ENCODE measurements around the gene CENPV. TPM values are rescaled to one million over a fixed set of nuclear protein-coding genes. Genes with fewer than 3 reads are reported as not detected.
"Not testable (repeated sequence)": the region's sequence is repeated elsewhere in the genome, so short reads cannot be mapped to it uniquely, and the experiment has no call there.

CENPV gene
- total RNA-seq, 1 donor from 2014 or later = 13.2 TPM

DNA sequence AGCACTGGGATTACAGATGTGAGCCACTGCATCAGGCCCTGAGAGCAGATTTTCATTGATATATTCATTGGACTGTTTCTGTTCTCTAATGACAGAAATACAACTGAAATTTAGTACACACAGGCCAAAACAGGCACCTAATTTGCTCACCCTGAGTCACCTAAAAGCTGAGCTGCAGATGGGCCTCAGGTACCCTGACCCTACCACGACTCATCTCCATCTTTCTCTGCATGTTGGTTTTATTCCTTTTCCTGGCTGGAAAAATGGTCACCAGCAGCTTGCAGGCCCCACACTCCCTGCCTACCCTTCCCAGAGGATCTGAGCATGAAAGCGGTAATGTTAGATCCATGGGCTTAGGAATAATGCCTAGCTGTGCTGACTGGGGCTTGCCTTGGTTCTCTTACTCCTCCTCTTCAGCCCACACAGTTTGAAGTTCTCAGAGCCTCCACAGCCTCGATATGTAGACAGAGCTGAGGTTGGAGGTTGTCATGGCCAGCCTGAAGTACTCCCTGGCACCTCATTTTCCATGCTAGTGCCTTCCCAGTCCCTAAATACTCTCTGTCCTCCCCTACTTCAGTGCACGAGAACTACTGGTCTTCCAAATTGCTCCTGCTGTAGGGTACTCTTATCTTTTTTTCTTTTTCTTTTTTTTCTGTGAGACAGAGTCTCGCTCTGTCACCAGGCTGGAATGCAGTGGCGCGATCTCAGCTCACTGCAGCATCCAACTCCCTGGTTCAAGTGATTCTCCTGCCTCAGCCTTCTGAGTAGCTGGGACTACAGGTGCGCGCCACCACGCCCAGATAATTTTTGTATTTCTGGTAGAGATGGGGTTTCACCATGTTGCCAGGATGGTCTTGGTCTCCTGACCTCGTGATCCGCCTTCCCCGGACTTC, 51.1 kb downstream of the CENPV start:
- H3K9me3 Mint-ChIP-seq (ENCODE audit: unreplicated experiment) = no peaks in the 10 kb centered on the region
- H3K27ac Mint-ChIP-seq (ENCODE audit: unreplicated experiment) = no peak overlapping the region

DNA sequence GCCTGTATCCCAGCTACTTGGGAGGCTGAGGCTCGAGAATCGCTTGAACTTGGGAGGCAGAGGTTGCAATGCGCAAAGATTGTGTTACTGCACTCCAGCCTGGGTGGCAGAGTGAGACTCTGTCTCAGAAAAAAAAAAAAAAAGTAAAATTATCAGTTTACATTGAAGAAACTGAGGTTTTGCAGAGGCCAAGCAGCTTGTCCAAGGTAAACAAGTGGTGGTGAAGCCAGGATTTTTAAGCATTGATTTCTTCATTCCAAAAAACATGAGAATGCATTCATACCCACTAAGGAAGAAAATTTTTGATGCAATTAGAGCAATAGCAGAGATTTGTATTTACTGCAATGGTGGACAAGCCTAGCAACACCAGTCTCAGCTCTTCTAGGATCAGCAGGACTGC, 52.7 kb downstream of the CENPV start:
- H3K4me3 Mint-ChIP-seq (ENCODE audit: unreplicated experiment) = no peak overlapping the region
- no peaks in the 10 kb centered on the region for H3K27me3 Mint-ChIP-seq (ENCODE audit: unreplicated experiment)
- TF ChIP-seq, protein P1, sequence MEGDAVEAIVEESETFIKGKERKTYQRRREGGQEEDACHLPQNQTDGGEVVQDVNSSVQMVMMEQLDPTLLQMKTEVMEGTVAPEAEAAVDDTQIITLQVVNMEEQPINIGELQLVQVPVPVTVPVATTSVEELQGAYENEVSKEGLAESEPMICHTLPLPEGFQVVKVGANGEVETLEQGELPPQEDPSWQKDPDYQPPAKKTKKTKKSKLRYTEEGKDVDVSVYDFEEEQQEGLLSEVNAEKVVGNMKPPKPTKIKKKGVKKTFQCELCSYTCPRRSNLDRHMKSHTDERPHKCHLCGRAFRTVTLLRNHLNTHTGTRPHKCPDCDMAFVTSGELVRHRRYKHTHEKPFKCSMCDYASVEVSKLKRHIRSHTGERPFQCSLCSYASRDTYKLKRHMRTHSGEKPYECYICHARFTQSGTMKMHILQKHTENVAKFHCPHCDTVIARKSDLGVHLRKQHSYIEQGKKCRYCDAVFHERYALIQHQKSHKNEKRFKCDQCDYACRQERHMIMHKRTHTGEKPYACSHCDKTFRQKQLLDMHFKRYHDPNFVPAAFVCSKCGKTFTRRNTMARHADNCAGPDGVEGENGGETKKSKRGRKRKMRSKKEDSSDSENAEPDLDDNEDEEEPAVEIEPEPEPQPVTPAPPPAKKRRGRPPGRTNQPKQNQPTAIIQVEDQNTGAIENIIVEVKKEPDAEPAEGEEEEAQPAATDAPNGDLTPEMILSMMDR (IDR thresholded peaks at IDR 0.05) = no peak
- no peaks in the 10 kb centered on the region for H3K4me1 Mint-ChIP-seq (ENCODE audit: unreplicated experiment)
- no peak for DNase-seq (ENCODE audit: extremely low spot score, unreplicated experiment)
- peaks cover 17% of the 10 kb centered on the region for H3K36me3 Mint-ChIP-seq (ENCODE audit: unreplicated experiment)
- H3K9me3 Mint-ChIP-seq (ENCODE audit: unreplicated experiment) = no peaks in the 10 kb centered on the region
- H3K27ac Mint-ChIP-seq (ENCODE audit: unreplicated experiment) = no peak overlapping the region

More for the DNA sequence above, 51.1 kb downstream of the CENPV start:
- no peak for DNase-seq (ENCODE audit: extremely low spot score, unreplicated experiment)
- H3K27me3 Mint-ChIP-seq (ENCODE audit: unreplicated experiment) = no peaks in the 10 kb centered on the region
- no peaks in the 10 kb centered on the region for H3K4me1 Mint-ChIP-seq (ENCODE audit: unreplicated experiment)
- TF ChIP-seq, protein P1 (IDR thresholded peaks at IDR 0.05) = no peak
- peaks cover 14% of the 10 kb centered on the region for H3K36me3 Mint-ChIP-seq (ENCODE audit: unreplicated experiment)
- no peak overlapping the region for H3K4me3 Mint-ChIP-seq (ENCODE audit: unreplicated experiment)

DNA sequence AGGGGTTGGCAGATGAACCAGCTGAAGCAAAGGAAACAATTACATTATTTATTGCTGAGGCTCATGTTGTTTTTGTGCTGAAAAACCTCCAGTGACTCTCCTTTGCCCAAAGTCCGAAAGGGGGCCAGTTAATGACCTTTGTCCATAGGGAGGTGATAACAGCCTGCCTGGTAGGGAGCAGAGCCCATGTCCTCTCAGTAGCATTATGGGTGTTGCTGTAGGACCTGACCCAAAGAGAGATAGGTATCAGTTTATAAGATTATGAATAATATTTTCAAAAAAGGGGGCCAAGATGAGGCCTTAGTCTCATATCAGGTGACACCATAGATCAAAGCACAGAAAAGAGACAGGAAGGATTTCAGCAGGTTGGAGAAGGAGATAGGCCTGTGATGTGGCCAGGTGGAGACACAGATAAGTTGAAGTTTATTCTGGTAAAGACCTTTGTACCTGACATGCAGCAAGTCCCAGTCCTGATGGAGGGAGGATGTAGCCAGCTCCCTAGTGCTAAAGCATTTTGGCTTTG, 55.1 kb downstream of the CENPV start:
- Mint-ChIP-seq H3K27ac (ENCODE audit: unreplicated experiment) (no peak overlapping the region), H3K36me3 (ENCODE audit: unreplicated experiment) (peaks cover 16% of the 10 kb centered on the region), H3K4me1 (ENCODE audit: unreplicated experiment) (no peaks in the 10 kb centered on the region), H3K9me3 (ENCODE audit: unreplicated experiment) (no peaks in the 10 kb centered on the region), H3K4me3 (ENCODE audit: unreplicated experiment) (no peak overlapping the region), H3K27me3 (ENCODE audit: unreplicated experiment) (no peaks in the 10 kb centered on the region)
- no peak for DNase-seq (ENCODE audit: extremely low spot score, unreplicated experiment)
- TF ChIP-seq, protein P1 (IDR thresholded peaks at IDR 0.05) = no peak

DNA sequence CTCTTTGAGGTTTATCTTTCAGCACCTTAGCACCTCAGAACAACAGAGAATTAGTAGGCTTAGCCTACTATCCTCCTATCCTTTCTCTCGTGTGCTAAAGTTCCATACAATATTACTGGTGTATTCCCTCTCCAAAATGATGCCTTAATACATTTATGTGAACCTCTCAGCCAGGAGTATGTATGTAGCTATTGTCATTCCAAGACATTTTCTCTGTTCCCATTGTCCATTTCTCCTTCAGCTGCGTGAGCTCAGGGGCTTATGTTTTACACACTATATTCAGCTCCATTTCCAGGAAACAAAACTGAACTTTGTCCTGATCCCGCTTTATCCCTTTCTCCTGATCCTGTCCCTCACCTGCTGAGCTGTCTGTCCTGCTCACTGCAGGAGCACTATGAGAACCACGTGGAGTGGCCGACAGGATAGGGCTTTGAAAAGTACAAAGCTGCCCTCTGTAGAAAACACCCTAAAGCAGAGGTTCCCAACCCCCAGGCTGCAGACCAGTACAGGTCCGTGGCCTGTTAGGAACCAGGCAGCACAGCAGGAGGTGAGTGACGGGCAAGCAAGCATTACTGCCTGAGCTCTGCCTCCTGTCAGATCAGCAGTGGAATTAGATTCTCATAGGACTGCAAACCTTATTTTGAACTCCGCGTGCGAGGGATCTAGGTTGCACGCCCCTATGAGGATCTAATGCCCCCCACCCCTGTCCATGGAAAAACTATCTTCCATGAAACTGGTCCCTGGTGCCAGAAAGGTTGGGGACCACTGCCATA, 55.7 kb downstream of the CENPV start:
- no peaks in the 10 kb centered on the region for H3K27me3 Mint-ChIP-seq (ENCODE audit: unreplicated experiment)
- H3K27ac Mint-ChIP-seq (ENCODE audit: unreplicated experiment) = no peak overlapping the region

DNA sequence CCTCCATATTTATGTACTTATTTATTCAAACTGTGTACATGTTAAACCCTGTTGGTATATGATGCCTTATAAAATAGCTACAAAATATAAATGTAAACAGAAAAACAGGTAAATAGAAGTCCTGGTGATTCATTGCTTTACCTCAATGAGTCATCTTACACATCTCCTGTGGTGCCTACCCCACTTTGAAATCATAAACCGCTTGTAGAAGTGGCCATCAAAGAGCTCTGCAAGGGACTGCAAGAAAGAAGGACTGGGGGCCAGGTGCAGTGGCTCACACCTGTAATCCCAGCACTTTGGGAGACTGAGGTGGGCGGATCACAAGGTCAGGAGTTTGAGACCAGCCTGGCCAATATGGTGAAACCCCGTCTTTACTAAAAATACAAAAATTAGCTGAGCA, 57.2 kb downstream of the CENPV start:
- not testable (repeated sequence) for H3K4me3 Mint-ChIP-seq (ENCODE audit: unreplicated experiment); H3K27me3 Mint-ChIP-seq (ENCODE audit: unreplicated experiment); H3K9me3 Mint-ChIP-seq (ENCODE audit: unreplicated experiment); DNase-seq (ENCODE audit: extremely low spot score, unreplicated experiment); H3K36me3 Mint-ChIP-seq (ENCODE audit: unreplicated experiment); H3K4me1 Mint-ChIP-seq (ENCODE audit: unreplicated experiment); H3K27ac Mint-ChIP-seq (ENCODE audit: unreplicated experiment)

More for the DNA sequence above, 55.7 kb downstream of the CENPV start:
- Mint-ChIP-seq H3K4me1 (ENCODE audit: unreplicated experiment) (no peaks in the 10 kb centered on the region), H3K4me3 (ENCODE audit: unreplicated experiment) (no peak overlapping the region), H3K36me3 (ENCODE audit: unreplicated experiment) (peaks cover 11% of the 10 kb centered on the region), H3K9me3 (ENCODE audit: unreplicated experiment) (no peaks in the 10 kb centered on the region)
- DNase-seq (ENCODE audit: extremely low spot score, unreplicated experiment) = no peak
- TF ChIP-seq, protein P1 (IDR thresholded peaks at IDR 0.05) = no peak
